ENCODE measurements around the gene FAM193A.
"Not testable (repeated sequence)": the region's sequence is repeated elsewhere in the genome, so short reads cannot be mapped to it uniquely, and the experiment has no call there.

FAM193A gene

GRCh38 chr4:2515830-2516550, 20.5 kb upstream of the FAM193A start:
- no peak for DNase-seq (ENCODE audit: low read depth in 2 of 2)

GRCh38 chr4:2516635-2517034, 19.8 kb upstream of the FAM193A start:
- DNase-seq (ENCODE audit: low read depth in 2 of 2) = no peak

GRCh38 chr4:2526559-2526958, 9.9 kb upstream of the FAM193A start:
- no peak for DNase-seq (ENCODE audit: low read depth in 2 of 2)

- no peak for DNase-seq (ENCODE audit: low read depth in 2 of 2)
Observed at GRCh38 chr4:2534904-2535375, 1.5 kb upstream of the FAM193A start.

- DNase-seq (ENCODE audit: low read depth in 2 of 2) = peak in 1 of 2 donors; percentile 20
Observed at GRCh38 chr4:2535376-2536192, 863 bp upstream of the FAM193A start.

GRCh38 chr4:2537011-2537830, 774 bp downstream of the FAM193A start:
- peak in 1 of 2 donors; percentile 18 for DNase-seq (ENCODE audit: low read depth in 2 of 2)

- DNase-seq (ENCODE audit: low read depth in 2 of 2) = not testable (repeated sequence)
Observed at GRCh38 chr4:2543580-2544191, 7.2 kb downstream of the FAM193A start.

GRCh38 chr4:2545321-2546013, 9.0 kb downstream of the FAM193A start:
- no peak for DNase-seq (ENCODE audit: low read depth in 2 of 2)

GRCh38 chr4:2546286-2546823, 9.9 kb downstream of the FAM193A start:
- DNase-seq (ENCODE audit: low read depth in 2 of 2) = no peak

- not testable (repeated sequence) for DNase-seq (ENCODE audit: low read depth in 2 of 2)
Observed at GRCh38 chr4:2546961-2547691, 10.7 kb downstream of the FAM193A start.

GRCh38 chr4:2551118-2551517, 14.7 kb downstream of the FAM193A start:
- no peak for DNase-seq (ENCODE audit: low read depth in 2 of 2)

GRCh38 chr4:2552806-2553205, 16.4 kb downstream of the FAM193A start:
- DNase-seq (ENCODE audit: low read depth in 2 of 2) = no peak

GRCh38 chr4:2558301-2558700, 21.9 kb downstream of the FAM193A start:
- DNase-seq (ENCODE audit: low read depth in 2 of 2) = no peak

- DNase-seq (ENCODE audit: low read depth in 2 of 2) = no peak
Observed at GRCh38 chr4:2560167-2560566, 23.7 kb downstream of the FAM193A start.

GRCh38 chr4:2565533-2565932, 29.1 kb downstream of the FAM193A start:
- DNase-seq (ENCODE audit: low read depth in 2 of 2) = no peak

- DNase-seq (ENCODE audit: low read depth in 2 of 2) = no peak
Observed at GRCh38 chr4:2570036-2570435, 33.6 kb downstream of the FAM193A start.

- peak in 1 of 2 donors; percentile 18 for DNase-seq (ENCODE audit: low read depth in 2 of 2)
Observed at GRCh38 chr4:2570551-2571222, 34.2 kb downstream of the FAM193A start.

- DNase-seq (ENCODE audit: low read depth in 2 of 2) = no peak
Observed at GRCh38 chr4:2572076-2572475, 35.6 kb downstream of the FAM193A start.

- DNase-seq (ENCODE audit: low read depth in 2 of 2) = no peak
Observed at GRCh38 chr4:2572866-2573265, 36.4 kb downstream of the FAM193A start.
